GM23248 (cell line): ENCODE results near the gene EVA1C. TPM values are rescaled to one million over a fixed set of nuclear protein-coding genes. Genes with fewer than 3 reads are reported as not detected.

ENCODE experiments used
- DNase-seq: peaks from one replicate; pipeline ENCODE4 v3.0.0-alpha.2; 2015
- H2AFZ ChIP-seq: fragments of 200-600 bp; sonication (generic); 2 replicates; pipeline ENCODE4 v1.6.1; 2016; ENCODE audit warnings: antibody characterized with exemption
- H3F3A ChIP-seq: fragments of 200-600 bp; sonication (generic); 2 replicates; pipeline ENCODE4 v1.6.1; 2016; ENCODE audit warnings: mild to moderate bottlenecking, antibody characterized with exemption, mixed run types; ENCODE audit not compliant: insufficient read depth
- H3K27ac ChIP-seq: fragments of 200-600 bp; sonication (generic); 2 replicates; pipeline ENCODE4 v1.5.1; 2016; ENCODE audit warnings: mild to moderate bottlenecking
- H3K27me3 ChIP-seq: fragments of 200-600 bp; sonication (generic); replicated peaks from 2 replicates; pipeline ENCODE4 v1.6.1; 2016; ENCODE audit warnings: mild to moderate bottlenecking; ENCODE audit not compliant: insufficient read depth
- H3K36me3 ChIP-seq: fragments of 200-600 bp; sonication (generic); 2 replicates; pipeline ENCODE4 v1.6.1; 2016; ENCODE audit warnings: low read depth, mild to moderate bottlenecking
- H3K4me1 ChIP-seq: fragments of 200-600 bp; sonication (generic); 2 replicates; pipeline ENCODE4 v1.6.1; 2016; ENCODE audit warnings: mild to moderate bottlenecking; ENCODE audit not compliant: insufficient read depth
- H3K4me2 ChIP-seq: fragments of 200-600 bp; sonication (generic); one replicate; pipeline ENCODE4 v1.6.1; 2016; ENCODE audit warnings: mild to moderate bottlenecking; ENCODE audit not compliant: unreplicated experiment
- H3K4me3 ChIP-seq: fragments of 200-600 bp; sonication (generic); 2 replicates; pipeline ENCODE4 v1.5.1; 2016; ENCODE audit warnings: mild to moderate bottlenecking
- H3K79me2 ChIP-seq: fragments of 200-600 bp; sonication (generic); 2 replicates; pipeline ENCODE4 v1.6.1; 2016; ENCODE audit warnings: mild to moderate bottlenecking; ENCODE audit not compliant: insufficient read depth
- H3K9ac ChIP-seq: fragments of 200-600 bp; sonication (generic); 2 replicates; pipeline ENCODE4 v1.6.1; 2016; ENCODE audit warnings: mild to moderate bottlenecking
- H3K9me2 ChIP-seq: fragments of 200-600 bp; sonication (generic); 2 replicates; pipeline ENCODE4 v1.6.1; 2016; ENCODE audit warnings: mixed run types, mild to moderate bottlenecking, moderate library complexity; ENCODE audit not compliant: insufficient read depth
- H3K9me3 ChIP-seq: fragments of 200-600 bp; sonication (generic); one replicate; pipeline ENCODE4 v1.6.1; 2017; ENCODE audit warnings: low read depth
- H4K20me1 ChIP-seq: fragments of 200-600 bp; sonication (generic); 2 replicates; pipeline ENCODE4 v1.6.0; 2016; ENCODE audit not compliant: insufficient read depth
- EZH2 ChIP-seq: fragments of 200-600 bp; sonication (generic); IDR thresholded peaks from 2 replicates; pipeline ENCODE4 v1.6.1; 2018; ENCODE audit warnings: antibody characterized with exemption, mild to moderate bottlenecking; ENCODE audit not compliant: insufficient read depth, poor library complexity, severe bottlenecking
- EZH2phosphoT487 ChIP-seq: fragments of 200-600 bp; sonication (generic); IDR thresholded peaks from 2 replicates; pipeline ENCODE4 v1.6.1; 2018; ENCODE audit warnings: antibody characterized with exemption, moderate library complexity, mild to moderate bottlenecking, low read depth; ENCODE audit not compliant: insufficient read depth
- WGBS, 2 experiments: methylation state at CpG; one replicate each; pipeline ENCODE4 v1.1.6; 2015 to 2017; ENCODE audit warnings: low lambda C conversion rate in 2 of 2, low coverage in 1 of 2; ENCODE audit errors: missing lambda C conversion rate in 2 of 2; 5-methylcytosine and 5-hydroxymethylcytosine counted together
- in situ Hi-C: fragments of 300-500 bp; cut with MboI; formaldehyde crosslinking; loops from 2 replicates; pipeline ENCODE4 v1.15.0; 2020
- polyA plus RNA-seq: library from polyadenylated mRNA; unstranded; fragments of >200 nt; fragmentation: Nextera tagmentation; extraction: Ambion mirVana; gene quantifications from 2 replicates; pipeline ENCODE4 v1.2.1, GENCODE V29; 2016
- total RNA-seq: library from RNA; depleted of rRNA; stranded (reverse); fragments of >200 nt; shearing (Covaris generic); gene quantifications from 2 replicates; pipeline ENCODE4 v1.2.3, GENCODE V29; 2014

Gene EVA1C
- total and polyA plus RNA-seq, 2 experiments from 2014 or later, result 1.9 to 2.2 TPM

DNA sequence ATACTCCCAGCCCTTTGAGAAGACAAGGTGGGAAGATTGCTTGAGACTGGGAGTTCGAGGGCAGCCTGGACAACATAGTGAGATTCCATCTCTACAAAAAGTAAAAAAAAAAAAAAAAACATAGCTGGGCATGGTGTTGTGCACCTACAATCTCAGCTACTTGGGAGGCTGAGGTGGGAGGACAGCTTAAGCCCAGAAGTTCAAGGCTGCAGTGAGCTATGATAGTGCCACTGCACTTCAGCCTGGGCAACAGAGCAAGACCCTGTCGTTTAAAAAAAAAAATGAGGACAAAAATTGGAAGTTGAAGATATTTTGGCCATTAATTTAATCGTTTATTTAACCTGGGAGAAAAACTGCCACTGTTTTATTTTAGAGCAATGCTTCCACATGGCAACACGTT lies 20.8 kb upstream of the EVA1C start:
- DNase-seq, result no peak
- peak overlapping the region; percentile 88 for H3K4me2 ChIP-seq
- H3K9ac ChIP-seq, result peak overlapping the region; percentile 79
- TF ChIP-seq EZH2phosphoT487, result no peak
- H3K4me3 ChIP-seq, result peak overlapping the region; percentile 99
- H3K4me1 ChIP-seq, result peaks cover 33% of the 10 kb centered on the region
- no peaks in the 10 kb centered on the region; the same call in 1 of the 2 replicates for H4K20me1 ChIP-seq
- peaks cover 18% of the 10 kb centered on the region for H3F3A ChIP-seq
- 53 to 62% methylated on average over 4 of the region's 4 CpGs for WGBS, 2 experiments
- H3K27me3 ChIP-seq, result no peaks in the 10 kb centered on the region
- in situ Hi-C loops, result no loop called here
- no peak overlapping the region for H3K27ac ChIP-seq
- H3K36me3 ChIP-seq, result no peaks in the 10 kb centered on the region
- H2AFZ ChIP-seq, result no peak overlapping the region
- no peaks in the 10 kb centered on the region for H3K9me2 ChIP-seq
- H3K79me2 ChIP-seq, result peaks cover 60% of the 10 kb centered on the region
- H3K9me3 ChIP-seq, result no peaks in the 10 kb centered on the region

DNA sequence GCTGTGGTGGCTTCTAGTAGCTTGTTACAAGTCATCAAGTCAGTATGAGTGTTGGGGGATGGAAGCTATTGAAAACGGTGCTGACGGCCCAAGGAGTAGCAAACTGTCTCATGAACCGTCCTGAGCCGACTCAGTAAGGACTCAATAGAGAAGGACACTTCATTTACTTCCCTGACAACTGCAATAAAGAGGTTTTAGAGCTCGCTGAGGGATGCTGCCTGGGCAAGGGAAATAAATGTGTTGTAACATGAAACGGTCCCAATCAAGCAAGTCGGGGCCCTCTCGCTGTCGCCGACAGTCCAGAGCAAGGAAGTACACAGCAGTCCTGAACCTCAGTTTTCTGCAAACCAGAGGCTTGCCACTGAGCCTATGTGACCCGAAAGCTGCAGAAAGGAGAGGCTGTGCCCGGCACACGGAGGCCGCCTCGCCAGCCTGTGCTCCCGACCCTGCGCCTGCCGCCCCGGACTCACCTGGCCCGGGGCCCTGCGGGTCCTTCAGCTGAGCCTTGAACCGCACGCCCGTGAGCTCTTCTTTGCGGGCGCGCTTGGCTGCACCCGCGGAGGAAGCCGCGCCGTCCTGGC lies 20.1 kb upstream of the EVA1C start:
- Histone ChIP-seq H3F3A (peaks cover 18% of the 10 kb centered on the region), H3K9me2 (no peaks in the 10 kb centered on the region), H3K27ac (peak overlapping the region; percentile 4; the same call in 1 of the 2 replicates), H3K9ac (peak overlapping the region; percentile 79), H3K9me3 (no peaks in the 10 kb centered on the region), H3K4me2 (peak overlapping the region; percentile 88), H3K36me3 (no peaks in the 10 kb centered on the region), H3K4me3 (peak overlapping the region; percentile 99), H3K27me3 (no peaks in the 10 kb centered on the region), H2AFZ (peak overlapping the region; percentile 98), H3K79me2 (peaks cover 54% of the 10 kb centered on the region), H3K4me1 (peaks cover 33% of the 10 kb centered on the region), H4K20me1 (no peaks in the 10 kb centered on the region; the same call in 1 of the 2 replicates)
- DNase-seq, result peak; percentile 51
- TF ChIP-seq EZH2phosphoT487 (no peak), EZH2 (no peak)
- in situ Hi-C loops, result no loop called here
- 1 to 2% methylated on average over 17 to 29 of the region's 32 CpGs for WGBS, 2 experiments

DNA sequence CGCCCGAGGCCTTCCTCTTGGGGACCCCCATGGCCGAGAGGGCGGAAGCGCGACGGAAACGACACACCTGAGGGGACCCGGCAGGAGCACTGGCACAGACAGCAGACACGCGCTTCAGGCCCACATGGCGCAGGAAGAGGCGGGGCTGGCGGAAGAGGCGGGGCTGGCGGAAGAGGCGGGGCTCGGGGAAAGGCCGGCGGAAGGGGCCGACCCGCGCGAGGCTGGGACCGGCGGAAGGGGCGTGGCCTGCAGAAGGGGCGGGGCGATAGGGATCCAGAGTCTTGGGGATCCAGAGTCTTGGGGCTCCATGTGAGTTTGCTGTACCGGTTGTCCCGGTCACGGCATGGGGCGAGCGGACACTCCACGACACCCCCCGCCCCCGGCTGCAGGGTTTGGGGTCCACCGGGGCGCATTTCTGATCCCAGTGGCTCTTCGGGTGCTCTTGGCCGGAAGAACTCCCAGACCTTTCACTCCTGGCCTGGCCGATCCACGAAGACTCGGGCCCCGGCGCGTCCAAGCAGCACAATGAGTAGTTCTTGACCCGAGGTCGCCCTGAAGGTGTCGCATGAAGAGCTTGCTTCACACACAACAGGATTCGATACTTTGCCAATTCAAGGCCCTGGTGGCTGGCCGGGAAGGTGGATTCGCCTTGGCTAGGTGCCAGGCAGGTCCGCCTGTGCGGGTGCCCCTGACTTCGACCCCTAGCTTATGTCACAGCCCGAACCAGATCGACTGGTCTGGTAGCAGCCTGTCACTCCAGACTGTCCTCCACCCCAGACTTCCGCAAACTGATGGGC lies 19.4 kb upstream of the EVA1C start, which contains the start of gene URB1:
Gene URB1 (minus strand): TSS at position 133 of the 797 bp plus-strand sequence. CDS start 102 bp downstream, at position 31.
- H3K9me2 ChIP-seq, result no peaks in the 10 kb centered on the region
- no peaks in the 10 kb centered on the region for H3K27me3 ChIP-seq
- peaks cover 33% of the 10 kb centered on the region for H3K4me1 ChIP-seq
- H3F3A ChIP-seq, result peaks cover 18% of the 10 kb centered on the region
- H3K9me3 ChIP-seq, result no peaks in the 10 kb centered on the region
- 7% methylated on average over 35 to 56 of the region's 59 CpGs for WGBS, 2 experiments
- peak; percentile 93 for DNase-seq
- H4K20me1 ChIP-seq, result no peaks in the 10 kb centered on the region; the same call in 1 of the 2 replicates
- H2AFZ ChIP-seq, result peak within 1 kb of the TSS; percentile 98
- H3K4me2 ChIP-seq, result peak within 1 kb of the TSS; percentile 88
- H3K79me2 ChIP-seq, result peaks cover 47% of the 10 kb centered on the region
- peak within 1 kb of the TSS; percentile 99 for H3K4me3 ChIP-seq
- H3K9ac ChIP-seq, result peak within 1 kb of the TSS; percentile 79
- no peaks in the 10 kb centered on the region for H3K36me3 ChIP-seq
- H3K27ac ChIP-seq, result peak within 1 kb of the TSS; percentile 61
- in situ Hi-C loops, result no loop called here
- TF ChIP-seq EZH2 (no peak), EZH2phosphoT487 (no peak)

DNA sequence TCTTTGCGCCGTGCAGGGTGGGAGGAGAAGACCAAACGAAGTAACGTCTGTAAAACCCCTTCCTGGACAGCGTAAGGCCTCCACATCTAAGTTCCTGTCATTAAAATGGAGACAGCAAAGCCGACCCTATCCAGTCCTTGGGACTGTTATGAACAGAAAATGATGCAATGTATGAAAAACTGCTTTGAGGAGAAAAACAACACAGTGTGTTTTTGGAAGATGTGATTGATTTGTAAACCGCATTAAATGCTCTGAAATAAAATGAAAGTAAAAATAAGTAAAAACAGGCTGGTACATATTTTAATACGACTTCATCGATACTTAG lies 18.9 kb upstream of the EVA1C start:
- Histone ChIP-seq H2AFZ (peak overlapping the region; percentile 98), H3K4me3 (peak overlapping the region; percentile 99), H3K27ac (no peak overlapping the region), H3K9me3 (no peaks in the 10 kb centered on the region), H4K20me1 (no peaks in the 10 kb centered on the region; the same call in 1 of the 2 replicates), H3F3A (peaks cover 17% of the 10 kb centered on the region), H3K4me2 (peak overlapping the region; percentile 87), H3K9me2 (no peaks in the 10 kb centered on the region), H3K36me3 (no peaks in the 10 kb centered on the region), H3K27me3 (no peaks in the 10 kb centered on the region), H3K9ac (peak overlapping the region; percentile 79), H3K79me2 (peaks cover 42% of the 10 kb centered on the region), H3K4me1 (peaks cover 33% of the 10 kb centered on the region)
- WGBS, 2 experiments, result 52 to 60% methylated on average over 9 of the region's 9 CpGs
- in situ Hi-C loops, result no loop called here
- no peak for DNase-seq
- TF ChIP-seq EZH2, result no peak
- TF ChIP-seq EZH2phosphoT487, result no peak
